Neuronal stem cell (in vitro differentiated cells): Measurements from ENCODE around the gene PDF.

ENCODE experiments used
- DNase-seq: peaks from one replicate; pipeline ENCODE4 v3.0.0-alpha.2; 2013; ENCODE audit warnings: low spot score
- H2AFZ ChIP-seq: one replicate; pipeline ENCODE4 v1.6.1; 2013; ENCODE audit warnings: mild to moderate bottlenecking, low read length, inconsistent platforms
- H2AK5ac ChIP-seq: 2 replicates; pipeline ENCODE4 v1.6.1; 2013; ENCODE audit warnings: low read depth, mild to moderate bottlenecking, inconsistent platforms, low read length, moderate library complexity, mixed read lengths
- H2BK120ac ChIP-seq: 2 replicates; pipeline ENCODE4 v1.6.1; 2013; ENCODE audit warnings: low read depth, mild to moderate bottlenecking, inconsistent platforms, low read length, moderate library complexity, mixed read lengths
- H2BK12ac ChIP-seq: one replicate; pipeline ENCODE4 v1.6.1; 2013; ENCODE audit warnings: low read length, inconsistent platforms
- H2BK15ac ChIP-seq: 2 replicates; pipeline ENCODE4 v1.6.1; 2013; ENCODE audit warnings: mild to moderate bottlenecking, low read length, inconsistent platforms, mixed read lengths
- H2BK5ac ChIP-seq: one replicate; pipeline ENCODE4 v1.6.1; 2013; ENCODE audit warnings: inconsistent platforms, mild to moderate bottlenecking, low read length, moderate library complexity
- H3K14ac ChIP-seq: one replicate; pipeline ENCODE4 v1.6.1; 2013; ENCODE audit warnings: low read length, inconsistent platforms
- H3K18ac ChIP-seq: 2 replicates; pipeline ENCODE4 v1.6.1; 2013; ENCODE audit warnings: low read length, inconsistent platforms
- H3K23ac ChIP-seq: 2 replicates; pipeline ENCODE4 v1.6.1; 2013; ENCODE audit warnings: low read depth, mild to moderate bottlenecking, mixed read lengths, low read length, inconsistent platforms; ENCODE audit not compliant: poor library complexity
- H3K27ac ChIP-seq: replicated peaks from 3 replicates; pipeline ENCODE4 v1.5.1; 2013; ENCODE audit warnings: low read length, inconsistent platforms
- H3K27me3 ChIP-seq, 3 experiments: 2 replicates each; pipeline ENCODE4 v1.6.1; 2013; ENCODE audit warnings: low read length in 3 of 3, mild to moderate bottlenecking in 2 of 3, inconsistent platforms in 1 of 3, low read depth in 1 of 3, mixed read lengths in 1 of 3, moderate library complexity in 1 of 3; ENCODE audit not compliant: control insufficient read depth in 3 of 3, insufficient read depth in 3 of 3
- H3K36me3 ChIP-seq, 2 donors: replicated peaks in 1 of 2; 2 replicates each; pipeline ENCODE4 v1.6.1; 2013; ENCODE audit warnings: low read length in 2 of 2; ENCODE audit not compliant: control insufficient read depth in 2 of 2, insufficient read depth in 2 of 2
- H3K4ac ChIP-seq: 2 replicates; pipeline ENCODE4 v1.6.1; 2013; ENCODE audit warnings: inconsistent platforms, mild to moderate bottlenecking, low read length, moderate library complexity
- H3K4me1 ChIP-seq, 2 donors: 1 replicate in 1 of 2; 2 replicates in 1 of 2; pipeline ENCODE4 v1.6.1; 2013; ENCODE audit warnings: low read length in 2 of 2, low read depth in 1 of 2; ENCODE audit not compliant: control insufficient read depth in 2 of 2, insufficient read depth in 1 of 2
- H3K4me2 ChIP-seq: one replicate; pipeline ENCODE4 v1.6.1; 2013; ENCODE audit warnings: mild to moderate bottlenecking, low read length, inconsistent platforms; ENCODE audit not compliant: insufficient read depth, poor library complexity, severe bottlenecking
- H3K4me3 ChIP-seq, 2 donors: 2 replicates each; pipeline ENCODE4 v1.5.1; 2013; ENCODE audit warnings: low read length in 2 of 2, mild to moderate bottlenecking in 2 of 2, inconsistent platforms in 1 of 2, moderate library complexity in 1 of 2
- H3K79me1 ChIP-seq: one replicate; pipeline ENCODE4 v1.6.1; 2013; ENCODE audit warnings: low read depth, mild to moderate bottlenecking, inconsistent platforms, low read length, moderate library complexity
- H3K9ac ChIP-seq: one replicate; pipeline ENCODE4 v1.6.1; 2013; ENCODE audit warnings: mild to moderate bottlenecking, low read depth, low read length, inconsistent platforms; ENCODE audit not compliant: poor library complexity
- H3K9me3 ChIP-seq, 2 donors: replicated peaks in 1 of 2; 2 replicates each; pipeline versions ENCODE3 to v1.6.1; 2013; ENCODE audit warnings: low read length in 2 of 2, mild to moderate bottlenecking in 2 of 2, inconsistent platforms in 1 of 2, low read depth in 1 of 2, mixed read lengths in 1 of 2, moderate library complexity in 1 of 2; ENCODE audit not compliant: control insufficient read depth in 2 of 2, insufficient read depth in 1 of 2
- H4K8ac ChIP-seq: one replicate; pipeline ENCODE4 v1.6.1; 2013; ENCODE audit warnings: low read depth, mild to moderate bottlenecking, inconsistent platforms, low read length, moderate library complexity
- H4K91ac ChIP-seq: one replicate; pipeline ENCODE4 v1.6.1; 2013; ENCODE audit warnings: low read length, low read depth, mild to moderate bottlenecking, inconsistent platforms; ENCODE audit not compliant: poor library complexity
- WGBS, 2 donors: extraction: QIAGEN DNeasy Blood & Tissue Kit; methylation state at CpG; one replicate each; pipeline ENCODE4 v1.1.7; 2013; ENCODE audit warnings: missing lambda C conversion rate in 2 of 2, mixed read lengths in 1 of 2; ENCODE audit not compliant: insufficient read length in 2 of 2, insufficient replicate concordance in 1 of 2; ENCODE audit errors: extremely low coverage in 2 of 2; 5-methylcytosine and 5-hydroxymethylcytosine counted together

PDF gene

DNA sequence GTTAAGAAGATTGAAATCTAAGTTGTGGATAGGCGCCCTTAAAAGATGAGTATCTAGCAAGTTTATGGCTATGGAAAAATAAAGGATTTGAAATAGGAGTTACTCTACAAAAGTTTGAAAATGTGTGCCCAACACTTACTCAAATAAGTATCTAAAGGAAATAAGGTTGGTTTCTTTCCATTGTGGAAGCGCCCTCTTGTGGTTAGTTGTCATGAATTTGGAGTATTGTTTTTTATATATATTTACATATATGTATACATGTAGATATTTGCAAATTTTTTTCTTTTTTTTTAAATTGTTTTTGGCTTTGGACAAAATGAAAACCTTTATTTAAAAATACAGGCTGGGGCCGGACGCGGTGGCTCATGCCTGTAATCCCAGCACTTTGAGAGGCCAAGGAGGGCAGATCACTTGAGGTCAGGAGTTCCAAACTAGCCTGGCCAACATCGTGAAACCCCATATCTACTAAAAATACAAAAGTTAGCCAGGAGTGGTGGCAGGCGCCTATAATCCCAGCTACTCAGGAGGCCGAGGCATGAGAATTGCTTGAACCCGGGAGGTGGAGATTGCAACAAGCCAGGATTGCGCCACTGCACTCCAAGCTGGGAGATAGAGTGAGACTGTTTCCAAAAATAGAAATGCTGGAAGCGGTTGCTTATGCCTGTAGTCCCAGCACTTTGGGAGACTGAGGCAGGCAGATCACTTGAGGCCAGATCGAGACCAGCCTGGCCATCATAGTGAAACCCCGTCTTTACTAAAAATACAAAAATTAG, 43.3 kb downstream of the PDF start:
- Histone ChIP-seq H4K91ac (no peak overlapping the region), H3K4me1 (no peaks in the 10 kb centered on the region), H3K14ac (no peak overlapping the region), H4K8ac (no peak overlapping the region), H2BK120ac (no peak overlapping the region), H3K27ac (no peak overlapping the region), H2AFZ (no peak overlapping the region), H3K79me1 (no peaks in the 10 kb centered on the region), H3K36me3 (peaks cover 13 to 79% of the 10 kb centered on the region in 2 donors), H3K23ac (no peak overlapping the region), H2AK5ac (no peak overlapping the region), H3K9ac (no peak overlapping the region), H3K18ac (no peak overlapping the region), H3K4me2 (no peak overlapping the region), H3K4me3 (no peak overlapping the region), H2BK12ac (no peak overlapping the region), H2BK5ac (no peak overlapping the region), H3K9me3 (no peaks in the 10 kb centered on the region), H3K27me3 (no peaks in the 10 kb centered on the region), H3K4ac (no peak overlapping the region), H2BK15ac (no peak overlapping the region)
- no CpG with 5 or more reads among the region's 13 CpGs for WGBS, 2 donors
- peak; percentile 18 for DNase-seq

DNA sequence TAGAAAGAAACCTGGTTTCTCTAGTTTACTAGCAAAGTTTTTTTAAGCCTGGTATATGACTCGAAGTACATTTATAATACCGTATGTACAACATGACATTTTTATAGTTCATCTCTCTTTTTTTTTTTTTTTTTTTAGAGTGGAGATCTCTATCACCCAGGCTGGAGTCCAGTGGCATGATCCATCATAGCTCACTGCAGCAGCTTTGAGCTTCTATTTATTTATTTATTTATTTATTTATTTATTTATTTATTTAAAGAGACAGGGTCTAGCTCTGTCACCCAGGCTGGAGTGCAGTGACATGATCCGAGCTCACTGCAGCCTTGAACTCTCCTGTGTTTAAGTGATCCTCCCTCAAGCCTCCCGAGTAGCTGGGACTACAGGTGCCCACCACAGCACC, 45.1 kb downstream of the PDF start:
- WGBS, 2 donors = no CpG with 5 or more reads among the region's 4 CpGs
- no peak overlapping the region for H3K4ac ChIP-seq
- no peak overlapping the region for H3K23ac ChIP-seq
- no peak overlapping the region for H3K18ac ChIP-seq
- no peak overlapping the region for H2BK5ac ChIP-seq
- H3K4me2 ChIP-seq = no peak overlapping the region
- no peak overlapping the region for H2BK120ac ChIP-seq
- no peak overlapping the region for H2AK5ac ChIP-seq
- no peak overlapping the region for H4K91ac ChIP-seq
- H3K27ac ChIP-seq = no peak overlapping the region
- no peak overlapping the region for H2BK15ac ChIP-seq
- H3K27me3 ChIP-seq = no peaks in the 10 kb centered on the region
- no peaks in the 10 kb centered on the region for H3K9me3 ChIP-seq
- no peak overlapping the region for H2BK12ac ChIP-seq
- no peak overlapping the region for H2AFZ ChIP-seq
- H3K9ac ChIP-seq = no peak overlapping the region
- DNase-seq = no peak
- H3K4me1 ChIP-seq = no peaks in the 10 kb centered on the region
- H3K14ac ChIP-seq = no peak overlapping the region
- H3K4me3 ChIP-seq = no peak overlapping the region
- H3K36me3 ChIP-seq = peaks cover 11 to 67% of the 10 kb centered on the region in 2 donors
- no peaks in the 10 kb centered on the region for H3K79me1 ChIP-seq
- no peak overlapping the region for H4K8ac ChIP-seq

DNA sequence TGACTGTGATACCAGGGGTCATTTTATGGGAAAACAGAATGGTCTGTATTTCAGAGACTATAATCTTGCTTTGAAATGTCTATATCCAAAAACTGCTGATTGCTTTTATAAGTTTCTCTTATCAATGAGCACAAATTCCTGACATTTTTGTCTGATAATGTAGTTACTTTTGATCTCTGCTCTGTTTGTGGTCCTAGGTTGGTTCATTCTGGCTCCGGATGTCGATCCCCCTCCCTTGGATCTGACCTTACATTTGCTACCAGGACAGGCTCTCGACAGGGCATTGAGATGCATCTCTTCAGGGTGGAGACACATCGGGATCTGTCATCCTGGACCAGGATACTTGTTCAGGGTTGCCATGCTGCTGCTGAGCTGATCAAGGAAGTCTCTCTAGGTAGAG, 46.5 kb downstream of the PDF start:
- Histone ChIP-seq H2AFZ (no peak overlapping the region), H2BK15ac (no peak overlapping the region), H3K36me3 (peaks cover 11 to 62% of the 10 kb centered on the region in 2 donors), H3K9me3 (no peaks in the 10 kb centered on the region), H3K23ac (no peak overlapping the region), H3K4me2 (no peak overlapping the region), H4K91ac (no peak overlapping the region), H3K27ac (no peak overlapping the region), H2BK12ac (no peak overlapping the region), H3K14ac (no peak overlapping the region), H3K9ac (no peak overlapping the region), H2BK5ac (no peak overlapping the region), H2AK5ac (no peak overlapping the region), H3K79me1 (no peaks in the 10 kb centered on the region), H3K18ac (no peak overlapping the region), H3K4ac (no peak overlapping the region), H3K4me3 (no peak overlapping the region), H2BK120ac (no peak overlapping the region), H4K8ac (no peak overlapping the region), H3K27me3 (no peaks in the 10 kb centered on the region), H3K4me1 (no peaks in the 10 kb centered on the region)
- no peak for DNase-seq
- WGBS, 2 donors = no CpG with 5 or more reads among the region's 4 CpGs

DNA sequence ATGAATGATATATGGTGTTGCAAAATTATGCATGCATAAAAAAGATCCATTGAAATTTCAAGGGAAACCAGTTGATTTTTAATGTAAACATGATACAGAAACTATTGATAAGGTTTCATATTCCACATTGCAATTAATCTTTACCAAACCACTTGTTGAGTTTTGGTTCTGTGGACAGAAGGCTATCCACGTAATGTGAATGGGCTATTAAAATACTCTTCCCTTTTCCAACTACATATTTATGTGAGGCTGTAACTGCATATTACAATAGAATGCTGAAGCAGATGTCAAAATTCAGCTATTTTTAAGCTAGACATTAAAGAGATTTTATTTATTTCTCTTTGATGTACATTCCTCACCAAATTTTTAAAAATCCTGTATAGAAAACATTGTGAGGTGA, 53.0 kb downstream of the PDF start:
- no CpG with 5 or more reads among the region's 1 CpG for WGBS, 2 donors
- Histone ChIP-seq H3K4me2 (no peak overlapping the region), H4K8ac (no peak overlapping the region)

More for the DNA sequence above, 53.0 kb downstream of the PDF start:
- Histone ChIP-seq H2BK12ac (no peak overlapping the region), H3K14ac (no peak overlapping the region), H3K18ac (no peak overlapping the region), H3K23ac (no peak overlapping the region), H2BK5ac (no peak overlapping the region), H3K27me3 (no peaks in the 10 kb centered on the region), H2AK5ac (no peak overlapping the region), H2BK120ac (no peak overlapping the region), H3K27ac (no peak overlapping the region), H3K79me1 (no peaks in the 10 kb centered on the region), H3K4ac (no peak overlapping the region), H3K9ac (no peak overlapping the region), H2AFZ (no peak overlapping the region), H2BK15ac (no peak overlapping the region), H3K36me3 (peaks cover 3 to 46% of the 10 kb centered on the region in 2 donors), H3K4me3 (no peak overlapping the region), H3K4me1 (no peaks in the 10 kb centered on the region), H3K9me3 (no peaks in the 10 kb centered on the region), H4K91ac (no peak overlapping the region)
- no peak for DNase-seq
